ENCODE data around the gene MAP2K6.
"Not testable (repeated sequence)": the region's sequence is repeated elsewhere in the genome, so short reads cannot be mapped to it uniquely, and the experiment has no call there.

Gene MAP2K6

DNA sequence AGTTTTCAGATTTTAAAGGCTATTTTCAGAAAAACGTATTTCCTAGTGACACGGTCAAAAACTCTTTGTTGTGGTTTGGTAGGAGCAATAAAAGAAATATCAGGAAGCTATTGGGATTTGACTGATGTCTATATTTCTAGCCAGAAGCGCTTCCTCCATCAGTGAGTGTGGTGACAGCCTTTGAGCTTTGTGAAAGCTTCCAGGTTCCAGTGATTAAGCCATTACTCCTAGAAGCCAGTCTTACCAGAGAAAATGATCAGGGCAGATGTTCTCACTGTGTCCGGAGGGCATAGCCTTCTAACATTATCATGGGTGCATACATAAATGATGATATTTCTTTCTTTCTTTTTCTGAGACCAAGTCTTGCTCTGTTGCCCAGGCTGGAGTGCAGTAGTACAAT lies 39.6 kb downstream of the MAP2K6 start:
- in situ Hi-C loops (cut with HindIII; ENCODE audit: low sequenced_read_pairs), result no loop called here

GRCh38 chr17:69455040-69455439 lies 40.5 kb downstream of the MAP2K6 start:
- in situ Hi-C loops (cut with HindIII; ENCODE audit: low sequenced_read_pairs), result no loop called here

- in situ Hi-C loops (cut with HindIII; ENCODE audit: low sequenced_read_pairs), result no loop called here
Measured at GRCh38 chr17:69457603-69458002, 43.1 kb downstream of the MAP2K6 start.

- in situ Hi-C loops (cut with HindIII; ENCODE audit: low sequenced_read_pairs), result no loop called here
Measured at GRCh38 chr17:69460963-69461922, 46.7 kb downstream of the MAP2K6 start.

DNA sequence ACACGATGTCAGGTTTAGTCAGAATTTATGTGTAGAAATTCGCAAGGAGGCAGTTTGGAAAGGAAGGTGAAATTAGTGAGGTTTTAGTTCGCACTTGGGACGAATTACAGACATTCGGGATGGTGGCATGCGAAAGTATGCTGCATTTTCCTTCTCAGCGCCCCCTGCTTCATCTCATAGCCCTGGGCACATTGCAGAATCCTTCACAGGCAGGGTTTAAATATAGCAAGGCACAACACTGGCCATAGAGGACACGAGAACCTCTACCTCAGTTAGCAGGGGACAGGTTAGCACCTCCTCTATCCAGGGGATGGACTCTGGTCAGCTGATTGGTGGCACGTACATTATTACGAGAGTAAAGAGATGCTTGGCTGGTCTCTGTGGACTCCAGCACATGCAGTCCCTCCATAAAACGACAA lies 47.5 kb downstream of the MAP2K6 start:
- in situ Hi-C loops (cut with HindIII; ENCODE audit: low sequenced_read_pairs), result no loop called here

DNA sequence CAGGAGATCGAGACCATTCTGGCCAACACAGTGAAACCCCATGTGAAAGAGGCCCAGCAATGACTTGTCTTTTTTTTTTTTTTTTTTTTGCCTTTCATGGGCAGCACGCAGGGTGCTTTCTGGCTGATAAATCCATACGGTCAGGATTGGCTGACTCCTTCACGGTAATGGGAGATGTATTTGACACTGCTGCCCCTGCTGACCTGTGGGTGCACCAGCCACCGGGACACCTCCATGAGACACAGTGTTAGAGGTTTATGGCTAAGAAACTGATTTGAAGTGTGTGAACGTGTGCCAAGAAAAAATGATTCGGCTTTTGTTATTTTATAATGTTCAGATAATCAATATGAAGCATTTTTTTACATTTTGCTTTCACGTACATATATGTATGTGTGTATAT lies 48.4 kb downstream of the MAP2K6 start:
- in situ Hi-C loops (cut with HindIII; ENCODE audit: low sequenced_read_pairs), result no loop called here

- in situ Hi-C loops (cut with HindIII; ENCODE audit: low sequenced_read_pairs), result no loop called here
Measured at GRCh38 chr17:69466451-69466850, 52.0 kb downstream of the MAP2K6 start.

DNA sequence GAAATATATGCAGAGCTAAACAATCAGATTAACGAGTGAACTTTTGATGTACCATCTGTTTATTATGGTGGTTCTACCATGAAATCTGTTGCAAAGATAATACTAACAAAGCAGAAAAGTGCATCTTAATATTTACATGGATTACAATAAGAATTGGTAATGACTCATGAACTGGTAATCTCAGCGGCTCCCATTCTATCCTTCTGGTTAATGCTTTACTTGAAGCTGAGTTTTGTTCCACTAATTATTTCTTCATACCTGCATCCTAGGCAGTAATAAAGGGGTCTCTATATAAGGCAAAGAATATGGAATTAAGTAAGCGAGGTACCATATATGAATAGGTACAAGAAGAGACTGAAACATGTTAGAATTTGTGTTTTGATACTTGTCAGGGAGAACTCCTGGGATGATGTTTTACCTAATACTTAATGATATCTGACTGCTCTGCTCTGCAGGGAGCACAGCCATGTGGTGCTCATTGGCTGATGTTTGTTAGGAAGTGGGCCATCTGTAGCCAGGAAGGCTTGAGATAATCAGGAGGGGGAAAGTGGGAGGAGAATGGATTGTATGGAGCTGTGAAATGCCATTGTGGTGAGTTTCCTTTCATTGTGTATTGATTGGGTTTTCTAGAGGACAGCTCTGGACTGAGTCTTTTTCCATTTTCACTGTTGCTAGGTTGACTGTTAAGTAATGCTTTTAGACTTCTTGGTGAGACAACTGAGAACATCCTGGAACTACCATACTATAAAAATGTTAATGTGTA lies 52.6 kb downstream of the MAP2K6 start:
- in situ Hi-C loops (cut with HindIII; ENCODE audit: low sequenced_read_pairs), result no loop called here

- in situ Hi-C loops (cut with HindIII; ENCODE audit: low sequenced_read_pairs), result no loop called here
Measured at GRCh38 chr17:69468207-69468606, 53.7 kb downstream of the MAP2K6 start.

DNA sequence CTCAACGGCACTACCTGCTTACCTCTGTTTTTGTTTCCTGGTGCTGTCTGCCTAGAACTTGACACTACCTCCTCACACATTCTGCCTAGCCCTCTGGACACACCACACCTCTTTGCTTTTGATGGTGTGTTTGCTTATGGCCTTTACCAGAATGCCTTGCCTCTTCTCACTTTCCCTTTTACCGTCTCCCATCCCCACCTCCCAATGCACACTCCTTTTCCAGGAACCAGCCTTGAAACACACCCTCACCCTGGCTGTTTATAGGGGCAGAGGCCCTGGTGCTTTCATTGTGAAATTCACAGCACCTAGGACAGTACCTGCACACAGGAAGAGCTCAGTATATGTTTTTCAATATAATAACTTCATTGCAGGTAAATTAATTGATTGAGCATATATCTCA lies 56.2 kb downstream of the MAP2K6 start:
- in situ Hi-C loops (cut with HindIII; ENCODE audit: low sequenced_read_pairs), result no loop called here

GRCh38 chr17:69471406-69471805 lies 56.9 kb downstream of the MAP2K6 start:
- in situ Hi-C loops (cut with HindIII; ENCODE audit: low sequenced_read_pairs), result no loop called here

GRCh38 chr17:69473841-69474831 lies 59.6 kb downstream of the MAP2K6 start:
- in situ Hi-C loops (cut with HindIII; ENCODE audit: low sequenced_read_pairs), result no loop called here

DNA sequence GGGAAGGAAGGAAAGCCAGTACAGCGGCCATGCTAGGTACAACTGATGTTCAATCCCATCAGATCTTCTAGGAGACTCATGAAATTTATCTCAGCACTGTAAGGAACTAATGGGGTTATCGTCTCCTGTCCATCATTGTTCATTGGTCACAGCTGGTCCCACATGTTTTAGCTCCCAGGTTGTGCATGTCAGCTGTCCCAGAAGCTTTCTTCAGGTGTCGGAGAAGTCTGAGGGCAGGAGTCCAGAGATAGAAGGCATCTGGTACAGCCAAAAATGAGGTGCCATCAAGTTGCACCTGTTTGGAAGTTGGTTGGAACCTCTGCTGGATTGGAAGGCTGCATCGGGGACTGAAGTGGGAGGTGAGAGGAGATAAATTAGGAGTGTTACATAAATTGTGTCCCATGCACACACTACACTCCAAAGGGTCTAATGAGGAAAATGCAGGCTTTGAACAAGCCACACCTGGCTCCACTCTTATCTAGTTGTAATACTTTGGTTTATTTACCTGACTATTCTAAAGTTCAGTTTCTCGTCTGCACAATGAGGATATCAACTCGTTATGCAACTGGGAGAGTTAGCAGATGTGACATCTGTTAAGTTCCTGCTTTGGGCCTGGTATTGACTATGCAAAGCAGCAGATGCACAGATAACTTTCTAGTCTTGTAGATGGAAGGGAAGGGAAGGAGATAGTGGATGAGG lies 62.9 kb downstream of the MAP2K6 start:
- in situ Hi-C loops (cut with HindIII; ENCODE audit: low sequenced_read_pairs), result no loop called here

DNA sequence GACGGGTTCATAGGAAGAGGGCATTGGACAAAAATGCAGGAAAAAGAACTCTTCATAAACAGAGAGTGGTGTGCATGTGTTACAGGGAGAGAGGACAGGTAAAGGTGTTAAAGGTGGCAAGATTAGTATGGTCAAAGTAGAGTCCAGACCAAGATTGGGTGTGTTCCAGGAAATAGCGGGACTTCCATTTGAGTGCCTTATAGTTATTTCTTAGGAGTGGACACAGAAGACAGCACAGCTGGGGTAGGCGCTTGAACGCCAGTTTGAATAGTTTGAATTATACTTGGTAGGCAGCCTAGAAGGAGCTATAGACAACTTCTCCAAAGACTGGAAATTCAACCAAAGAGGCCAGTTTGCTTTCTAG lies 63.4 kb downstream of the MAP2K6 start:
- in situ Hi-C loops (cut with HindIII; ENCODE audit: low sequenced_read_pairs), result no loop called here

DNA sequence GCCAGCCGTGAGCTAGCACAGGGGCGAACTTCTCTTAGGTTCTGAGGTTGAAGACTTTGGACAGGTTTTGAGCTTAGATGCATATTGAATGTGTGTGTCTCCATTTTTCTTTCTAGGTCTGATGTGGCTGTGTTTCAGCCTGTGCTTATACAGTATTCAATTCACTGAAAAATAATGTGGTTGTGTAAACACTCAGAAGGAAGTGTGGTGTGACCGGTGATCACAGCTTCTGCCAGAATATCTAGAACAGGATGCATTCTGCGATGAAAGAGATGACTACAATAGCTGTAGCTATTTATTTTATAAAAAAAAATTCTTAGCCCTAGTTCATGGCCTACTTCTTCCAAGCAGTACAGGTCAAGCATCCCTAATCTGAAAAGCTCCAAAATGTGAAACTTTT lies 64.4 kb downstream of the MAP2K6 start:
- in situ Hi-C loops (cut with HindIII; ENCODE audit: low sequenced_read_pairs), result no loop called here

DNA sequence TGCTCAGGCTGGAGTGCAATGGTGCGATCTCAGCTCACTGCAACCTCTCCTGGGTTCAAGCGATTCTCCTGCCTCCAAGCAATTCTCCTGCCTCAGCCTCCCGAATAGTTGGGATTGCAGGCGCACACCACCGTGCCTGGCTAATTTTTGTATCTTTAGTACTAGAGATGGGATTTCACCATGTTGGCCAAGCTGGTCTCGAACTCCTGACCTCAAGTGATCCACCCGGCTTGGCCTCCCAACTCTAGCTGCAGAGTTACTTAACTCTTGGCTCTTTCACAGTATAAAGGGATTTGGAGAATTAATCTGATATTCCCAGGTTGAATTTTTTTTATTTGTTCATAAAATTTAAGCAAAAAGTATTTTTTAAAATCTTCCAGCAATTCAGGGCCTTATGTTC lies 65.3 kb downstream of the MAP2K6 start:
- in situ Hi-C loops (cut with HindIII; ENCODE audit: low sequenced_read_pairs), result not testable (repeated sequence)

GRCh38 chr17:69480245-69480644 lies 65.7 kb downstream of the MAP2K6 start:
- in situ Hi-C loops (cut with HindIII; ENCODE audit: low sequenced_read_pairs), result no loop called here

DNA sequence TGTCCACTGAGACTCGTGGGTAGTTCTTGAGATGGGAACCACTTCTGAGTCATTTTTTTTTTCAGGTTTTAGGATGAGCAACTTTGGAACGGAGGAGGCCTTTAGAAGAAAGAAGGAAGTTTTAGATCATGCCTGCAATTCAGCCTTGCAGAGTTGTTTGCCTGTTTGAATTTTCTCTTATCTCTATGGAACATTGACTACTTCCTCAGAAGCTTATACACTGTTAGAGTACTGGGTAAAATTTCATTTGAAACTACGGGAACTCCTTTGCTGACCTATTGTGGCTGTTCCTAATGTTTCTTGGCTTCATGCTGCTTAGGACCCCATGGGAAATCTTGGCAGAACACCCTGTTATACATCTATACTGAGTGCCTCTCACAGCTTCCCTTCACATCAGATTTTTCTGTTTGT lies 70.8 kb downstream of the MAP2K6 start:
- in situ Hi-C loops (cut with HindIII; ENCODE audit: low sequenced_read_pairs), result no loop called here

GRCh38 chr17:69485901-69486643 lies 71.6 kb downstream of the MAP2K6 start:
- in situ Hi-C loops (cut with HindIII; ENCODE audit: low sequenced_read_pairs), result no loop called here

All from DLD1 (cell line).